Mesenchymal stem cell (in vitro differentiated cells and primary cell): ENCODE measurements around the gene TAAR1.

Experiments used
- DNase-seq: peaks from one replicate; pipeline ENCODE4 v3.0.0-alpha.2; 2013
- H2AFZ ChIP-seq: one replicate; pipeline ENCODE4 v1.6.1; 2013; ENCODE audit warnings: low read depth, mild to moderate bottlenecking, control low read depth, inconsistent platforms, low read length, moderate library complexity
- H2AK5ac ChIP-seq: 2 replicates; pipeline ENCODE4 v1.6.1; 2013; ENCODE audit warnings: low read length, moderate library complexity, mild to moderate bottlenecking, inconsistent platforms; ENCODE audit not compliant: severe bottlenecking
- H2BK120ac ChIP-seq: one replicate; pipeline ENCODE4 v1.6.1; 2013; ENCODE audit warnings: low read depth, mild to moderate bottlenecking, inconsistent platforms, low read length, moderate library complexity
- H2BK12ac ChIP-seq, 2 experiments: one replicate each; pipeline ENCODE4 v1.6.1; 2013; ENCODE audit warnings: inconsistent platforms in 2 of 2, low read length in 2 of 2, mild to moderate bottlenecking in 2 of 2, moderate library complexity in 2 of 2, control low read depth in 1 of 2
- H2BK15ac ChIP-seq: one replicate; pipeline ENCODE4 v1.6.1; 2013; ENCODE audit warnings: mild to moderate bottlenecking, low read depth, inconsistent platforms; ENCODE audit not compliant: poor library complexity, severe bottlenecking
- H2BK5ac ChIP-seq: 2 replicates; pipeline ENCODE4 v1.6.1; 2013; ENCODE audit warnings: low read depth, mild to moderate bottlenecking, low read length, control low read depth, inconsistent platforms; ENCODE audit not compliant: poor library complexity, severe bottlenecking
- H3K14ac ChIP-seq, 2 experiments: one replicate each; pipeline ENCODE4 v1.6.1; 2013; ENCODE audit warnings: inconsistent platforms in 2 of 2, low read length in 2 of 2, control low read depth in 1 of 2, mild to moderate bottlenecking in 1 of 2, moderate library complexity in 1 of 2
- H3K18ac ChIP-seq, 2 experiments: one replicate each; pipeline ENCODE4 v1.6.1; 2013; ENCODE audit warnings: inconsistent platforms in 2 of 2, low read length in 2 of 2, control low read depth in 1 of 2, low read depth in 1 of 2, mild to moderate bottlenecking in 1 of 2
- H3K23ac ChIP-seq, 2 experiments: one replicate each; pipeline ENCODE4 v1.6.1; 2013; ENCODE audit warnings: inconsistent platforms in 2 of 2, low read length in 2 of 2, mild to moderate bottlenecking in 2 of 2, moderate library complexity in 2 of 2, control low read depth in 1 of 2
- H3K27ac ChIP-seq: 2 replicates; pipeline ENCODE4 v1.5.1; 2013; ENCODE audit warnings: mild to moderate bottlenecking, moderate library complexity, low read length, control low read depth, inconsistent platforms; ENCODE audit not compliant: poor library complexity, severe bottlenecking
- H3K27me3 ChIP-seq, 2 experiments: 2 replicates each; pipeline versions ENCODE4 v1.6.1 to v1.7.0; 2013; ENCODE audit warnings: low read length in 2 of 2, mild to moderate bottlenecking in 2 of 2, moderate library complexity in 2 of 2, control low read depth in 1 of 2, inconsistent platforms in 1 of 2; ENCODE audit not compliant: control insufficient read depth in 1 of 2, insufficient read depth in 1 of 2
- H3K36me3 ChIP-seq, 2 experiments: 2 replicates each; pipeline versions ENCODE4 v1.6.1 to v1.7.0; 2013; ENCODE audit warnings: low read length in 2 of 2, control low read depth in 1 of 2, inconsistent platforms in 1 of 2, low read depth in 1 of 2, mild to moderate bottlenecking in 1 of 2; ENCODE audit not compliant: insufficient read depth in 2 of 2, control insufficient read depth in 1 of 2
- H3K4ac ChIP-seq, 2 experiments: one replicate each; pipeline ENCODE4 v1.6.1; 2013; ENCODE audit warnings: inconsistent platforms in 2 of 2, low read length in 2 of 2, mild to moderate bottlenecking in 2 of 2, moderate library complexity in 2 of 2, control low read depth in 1 of 2, low read depth in 1 of 2
- H3K4me1 ChIP-seq: 2 replicates; pipeline ENCODE4 v1.6.1; 2013; ENCODE audit warnings: low read depth, low read length, control low read depth; ENCODE audit not compliant: control insufficient read depth, insufficient read depth
- H3K4me2 ChIP-seq: 2 replicates; pipeline ENCODE4 v1.6.1; 2013; ENCODE audit warnings: low read length, mild to moderate bottlenecking, inconsistent platforms; ENCODE audit not compliant: poor library complexity, severe bottlenecking
- H3K4me3 ChIP-seq, 2 experiments: 2 replicates each; pipeline versions ENCODE4 v1.5.1 to v1.7.0; 2013; ENCODE audit warnings: low read length in 2 of 2, mild to moderate bottlenecking in 2 of 2, control low read depth in 1 of 2, low read depth in 1 of 2; ENCODE audit not compliant: insufficient read depth in 1 of 2
- H3K79me1 ChIP-seq: replicated peaks from 2 replicates; pipeline ENCODE4 v1.6.1; 2013; ENCODE audit warnings: mild to moderate bottlenecking, control low read depth, low read length, inconsistent platforms; ENCODE audit not compliant: poor library complexity, severe bottlenecking
- H3K9ac ChIP-seq: 2 replicates; pipeline ENCODE4 v1.7.0; 2013; ENCODE audit warnings: mild to moderate bottlenecking, low read length, moderate library complexity
- H3K9me3 ChIP-seq: 2 replicates; pipeline ENCODE4 v1.7.0; 2013; ENCODE audit warnings: mild to moderate bottlenecking, low read length; ENCODE audit not compliant: control insufficient read depth
- H4K8ac ChIP-seq: one replicate; pipeline ENCODE4 v1.6.1; 2013; ENCODE audit warnings: inconsistent platforms, mild to moderate bottlenecking, low read length, moderate library complexity
- H4K91ac ChIP-seq: one replicate; pipeline ENCODE4 v1.6.1; 2013; ENCODE audit warnings: mild to moderate bottlenecking, low read length, inconsistent platforms
- WGBS: methylation state at CpG from one replicate; pipeline ENCODE4 v1.1.7; 2013; ENCODE audit warnings: mixed read lengths; 5-methylcytosine and 5-hydroxymethylcytosine counted together

Gene TAAR1

GRCh38 chr6:132666118-132666517 is 7.1 kb upstream of the TAAR1 start:
- Histone ChIP-seq H3K9me3 (peaks cover 7% of the 10 kb centered on the region), H2AFZ (no peak overlapping the region), H3K4me2 (no peak overlapping the region), H4K91ac (no peak overlapping the region), H3K4me1 (no peaks in the 10 kb centered on the region), H3K9ac (no peak overlapping the region), H3K27me3 (no peaks in the 10 kb centered on the region), H3K4me3 (no peak overlapping the region), H3K4ac (no peak overlapping the region), H2BK5ac (no peak overlapping the region), H3K18ac (no peak overlapping the region), H2BK15ac (no peak overlapping the region), H3K23ac (no peak overlapping the region), H3K36me3 (no peaks in the 10 kb centered on the region), H3K27ac (no peak overlapping the region), H4K8ac (no peak overlapping the region), H2BK120ac (no peak overlapping the region), H3K79me1 (no peaks in the 10 kb centered on the region), H2BK12ac (no peak overlapping the region), H2AK5ac (no peak overlapping the region), H3K14ac (no peak overlapping the region)
- 93% methylated on average over 4 of the region's 4 CpGs for WGBS
- DNase-seq: no peak

DNA sequence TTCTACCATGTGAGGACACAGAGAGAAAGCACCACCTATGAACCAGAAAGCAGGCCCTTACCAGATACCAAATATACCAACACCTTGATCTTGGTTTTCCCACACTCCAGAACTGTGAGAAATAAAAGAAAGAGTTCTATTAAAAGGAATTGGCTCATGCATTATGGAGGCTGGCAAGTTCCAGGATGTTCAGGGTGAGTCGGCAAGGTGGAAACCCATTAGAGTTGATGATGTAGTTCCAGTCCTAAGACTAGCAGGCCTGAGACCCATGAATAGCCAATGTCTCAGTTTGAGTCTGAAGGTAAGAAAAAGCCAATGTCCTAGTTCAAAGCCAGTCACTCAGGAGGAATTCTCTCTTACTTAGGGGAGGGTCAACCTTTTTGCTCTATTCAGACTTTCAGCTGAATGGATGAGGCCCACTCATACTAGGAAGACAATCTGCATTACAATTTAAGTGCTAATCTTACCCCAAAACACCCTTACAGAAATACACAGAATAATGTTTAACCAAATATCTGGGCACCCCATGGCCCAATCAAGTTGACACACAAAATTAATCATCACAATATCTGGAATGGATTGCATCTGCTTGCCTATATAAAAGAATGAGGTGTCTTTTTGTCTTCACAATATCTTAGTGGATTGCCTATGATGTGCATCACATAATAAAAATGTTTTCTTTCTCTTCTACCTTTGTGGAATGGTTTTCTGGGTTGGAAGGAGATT is 5.5 kb upstream of the TAAR1 start:
- Histone ChIP-seq H2AK5ac (no peak overlapping the region), H2BK12ac (no peak overlapping the region), H3K79me1 (no peaks in the 10 kb centered on the region), H3K14ac (no peak overlapping the region), H3K4ac (no peak overlapping the region), H3K27ac (no peak overlapping the region), H3K36me3 (no peaks in the 10 kb centered on the region), H3K23ac (no peak overlapping the region), H3K4me3 (no peak overlapping the region), H2BK15ac (no peak overlapping the region), H3K9me3 (peaks cover 7% of the 10 kb centered on the region), H4K91ac (no peak overlapping the region), H3K4me1 (no peaks in the 10 kb centered on the region), H2AFZ (no peak overlapping the region), H3K27me3 (no peaks in the 10 kb centered on the region), H3K18ac (no peak overlapping the region), H2BK120ac (no peak overlapping the region), H3K9ac (no peak overlapping the region), H4K8ac (no peak overlapping the region), H2BK5ac (no peak overlapping the region), H3K4me2 (no peak overlapping the region)
- no peak for DNase-seq
- 88% methylated on average over 1 of the region's 1 CpG for WGBS

DNA sequence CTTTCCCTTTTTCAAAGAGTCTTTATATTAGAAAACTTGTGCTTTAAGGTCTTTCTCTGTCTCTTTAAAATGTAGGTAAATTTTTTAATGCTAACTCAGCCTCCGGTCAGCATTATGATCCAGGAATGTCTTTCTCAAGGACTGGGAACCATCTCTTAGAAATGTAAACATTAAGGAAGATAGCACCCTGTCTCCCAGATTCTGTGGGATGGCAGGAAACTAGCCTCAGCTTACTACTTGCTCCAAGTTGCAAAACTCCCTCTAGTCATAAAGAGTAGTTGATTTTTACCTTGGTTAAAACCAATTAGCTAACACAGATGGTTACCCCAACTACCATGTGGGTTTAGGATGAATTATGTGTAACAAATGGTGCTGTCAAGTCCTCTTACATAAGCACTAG is 4.7 kb upstream of the TAAR1 start:
- Histone ChIP-seq H3K4me2 (no peak overlapping the region), H2AK5ac (no peak overlapping the region), H4K91ac (no peak overlapping the region), H2BK5ac (no peak overlapping the region), H3K4me1 (no peaks in the 10 kb centered on the region), H3K4me3 (no peak overlapping the region), H4K8ac (no peak overlapping the region), H3K27me3 (no peaks in the 10 kb centered on the region), H3K9me3 (peaks cover 7% of the 10 kb centered on the region), H3K4ac (no peak overlapping the region), H2BK15ac (no peak overlapping the region), H3K9ac (no peak overlapping the region), H3K23ac (no peak overlapping the region), H3K18ac (no peak overlapping the region), H2BK120ac (no peak overlapping the region), H2BK12ac (no peak overlapping the region), H3K36me3 (no peaks in the 10 kb centered on the region), H3K27ac (no peak overlapping the region), H2AFZ (no peak overlapping the region), H3K14ac (no peak overlapping the region), H3K79me1 (no peaks in the 10 kb centered on the region)
- DNase-seq: peak; percentile 18
- no CpG with 5 or more reads among the region's 1 CpG for WGBS

DNA sequence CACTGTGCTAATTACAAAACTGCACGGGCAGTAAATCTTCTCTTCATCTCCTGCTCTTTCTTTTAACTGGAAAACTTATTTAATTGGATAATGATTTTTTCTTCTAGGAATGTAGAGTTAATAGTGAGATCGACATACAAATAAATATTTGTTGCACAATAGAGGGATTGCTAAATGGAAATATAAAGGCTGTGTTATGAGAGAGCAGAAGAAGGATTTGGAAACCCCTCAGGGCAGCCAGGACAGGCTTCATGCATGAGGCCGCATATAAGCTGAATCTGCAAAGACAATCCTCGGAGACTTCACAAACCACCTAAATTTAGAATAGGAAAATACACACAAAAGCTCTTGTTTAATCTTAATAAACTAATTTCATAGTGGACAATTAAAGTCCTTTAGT is 2.9 kb upstream of the TAAR1 start:
- Histone ChIP-seq H3K27ac (no peak overlapping the region), H3K18ac (no peak overlapping the region), H4K91ac (no peak overlapping the region), H3K4me2 (no peak overlapping the region), H2BK120ac (no peak overlapping the region), H2AFZ (no peak overlapping the region), H4K8ac (no peak overlapping the region), H2BK5ac (no peak overlapping the region), H3K9me3 (peaks cover 7% of the 10 kb centered on the region), H3K27me3 (no peaks in the 10 kb centered on the region), H3K4me3 (no peak overlapping the region), H3K23ac (no peak overlapping the region), H3K14ac (no peak overlapping the region), H2BK12ac (no peak overlapping the region), H2AK5ac (no peak overlapping the region), H3K36me3 (no peaks in the 10 kb centered on the region), H3K4me1 (no peaks in the 10 kb centered on the region), H3K4ac (no peak overlapping the region), H3K9ac (no peak overlapping the region), H3K79me1 (no peaks in the 10 kb centered on the region), H2BK15ac (no peak overlapping the region)
- DNase-seq: no peak
- WGBS: 100% methylated on average over 1 of the region's 4 CpGs
